Activated B cell treated with CpG ODN at 0.5 μM for 24 hours (primary cell): ENCODE measurements around the gene SCG5. TPM values are rescaled to one million over a fixed set of nuclear protein-coding genes. Genes with fewer than 3 reads are reported as not detected.

Experiments used
- ATAC-seq: fragments of 200-7000 bp; cut with Tn5 transposase; one replicate; pipeline ENCODE4 v1.10.0; 2021; ENCODE audit warnings: low read depth, mild to moderate bottlenecking, moderate library complexity
- CTCF ChIA-PET: fragments of 350-600 bp; sonication (Branson Sonifier 250); formaldehyde crosslinking; loops from one replicate; lab custom pipeline; 2021; ENCODE audit warnings: antibody characterized with exemption; lab: Charles Lee
- POLR2A ChIA-PET: fragments of 350-600 bp; sonication (Branson Sonifier 250); formaldehyde crosslinking; loops from one replicate; lab custom pipeline; 2021; ENCODE audit warnings: antibody characterized with exemption; lab: Charles Lee
- DNase-seq: peaks from one replicate; pipeline ENCODE4 v3.0.0; 2022
- H3K27ac Mint-ChIP-seq: one replicate; pipeline ENCODE4 v1.8.0; 2020; ENCODE audit warnings: mixed read lengths
- H3K27me3 Mint-ChIP-seq: one replicate; pipeline ENCODE4 v1.8.0; 2021; ENCODE audit warnings: mixed read lengths
- H3K36me3 Mint-ChIP-seq: one replicate; pipeline ENCODE4 v1.8.0; 2021; ENCODE audit warnings: low read depth, mixed read lengths
- H3K4me1 Mint-ChIP-seq: one replicate; pipeline ENCODE4 v1.8.0; 2021; ENCODE audit warnings: mixed read lengths
- H3K4me3 Mint-ChIP-seq: one replicate; pipeline ENCODE4 v1.8.0; 2020; ENCODE audit warnings: mild to moderate bottlenecking, mixed read lengths
- H3K9me3 Mint-ChIP-seq: one replicate; pipeline ENCODE4 v1.8.0; 2020; ENCODE audit warnings: mixed read lengths
- CTCF ChIP-seq: fragments of 200-600 bp; IDR thresholded peaks from one replicate; pipeline ENCODE4 v1.8.0; 2022; ENCODE audit warnings: antibody characterized with exemption, mild to moderate bottlenecking
- intact Hi-C: fragments of 100-400 bp; cut with micrococcal nuclease; formaldehyde crosslinking; loops from one replicate; pipeline ENCODE4 v1.15.1; 2024
- total RNA-seq: library from RNA; stranded (reverse); gene quantifications from 2 replicates; pipeline ENCODE4 v1.2.3, GENCODE V29; 2022

The SCG5 gene
- total RNA-seq, 1 donor from 2014 or later, result 0.27 TPM

DNA sequence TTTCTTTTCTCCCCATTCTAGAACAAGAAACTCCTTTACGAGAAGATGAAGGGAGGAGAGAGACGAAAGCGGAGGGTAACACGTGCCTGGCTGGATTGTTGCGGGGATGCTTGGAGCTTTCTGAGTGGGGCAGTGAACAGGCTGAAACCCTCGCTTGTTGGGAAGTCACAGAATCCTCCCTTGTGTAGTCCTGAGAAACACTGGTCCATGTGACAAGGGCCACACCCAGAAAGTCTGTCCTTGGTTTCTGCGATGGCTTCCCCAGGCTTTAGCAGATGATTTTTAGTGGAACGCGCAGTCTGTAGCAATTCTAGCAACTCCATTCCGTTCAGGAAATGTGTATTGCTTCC, 50.2 kb downstream of the SCG5 start:
- no peaks in the 10 kb centered on the region for H3K27me3 Mint-ChIP-seq
- no peaks in the 10 kb centered on the region for H3K9me3 Mint-ChIP-seq
- POLR2A ChIA-PET, result no interaction called here
- no peaks in the 10 kb centered on the region for H3K36me3 Mint-ChIP-seq
- ATAC-seq, result no peak
- no peaks in the 10 kb centered on the region for H3K4me1 Mint-ChIP-seq
- CTCF ChIA-PET, result no interaction called here
- H3K4me3 Mint-ChIP-seq, result no peak overlapping the region
- H3K27ac Mint-ChIP-seq, result no peak overlapping the region
- no peak for TF ChIP-seq CTCF
- intact Hi-C loops, result no loop called here
- no peak for DNase-seq

- TF ChIP-seq CTCF, result no peak
- Mint-ChIP-seq H3K27ac (no peak overlapping the region), H3K4me3 (no peak overlapping the region), H3K9me3 (no peaks in the 10 kb centered on the region), H3K4me1 (no peaks in the 10 kb centered on the region), H3K27me3 (no peaks in the 10 kb centered on the region), H3K36me3 (no peaks in the 10 kb centered on the region)
- ATAC-seq (no peak), DNase-seq (no peak)
- intact Hi-C loops, result no loop called here
- POLR2A ChIA-PET, result no interaction called here
- CTCF ChIA-PET, result no interaction called here
Observed at GRCh38 chr15:32692286-32692685, 50.8 kb downstream of the SCG5 start.

DNA sequence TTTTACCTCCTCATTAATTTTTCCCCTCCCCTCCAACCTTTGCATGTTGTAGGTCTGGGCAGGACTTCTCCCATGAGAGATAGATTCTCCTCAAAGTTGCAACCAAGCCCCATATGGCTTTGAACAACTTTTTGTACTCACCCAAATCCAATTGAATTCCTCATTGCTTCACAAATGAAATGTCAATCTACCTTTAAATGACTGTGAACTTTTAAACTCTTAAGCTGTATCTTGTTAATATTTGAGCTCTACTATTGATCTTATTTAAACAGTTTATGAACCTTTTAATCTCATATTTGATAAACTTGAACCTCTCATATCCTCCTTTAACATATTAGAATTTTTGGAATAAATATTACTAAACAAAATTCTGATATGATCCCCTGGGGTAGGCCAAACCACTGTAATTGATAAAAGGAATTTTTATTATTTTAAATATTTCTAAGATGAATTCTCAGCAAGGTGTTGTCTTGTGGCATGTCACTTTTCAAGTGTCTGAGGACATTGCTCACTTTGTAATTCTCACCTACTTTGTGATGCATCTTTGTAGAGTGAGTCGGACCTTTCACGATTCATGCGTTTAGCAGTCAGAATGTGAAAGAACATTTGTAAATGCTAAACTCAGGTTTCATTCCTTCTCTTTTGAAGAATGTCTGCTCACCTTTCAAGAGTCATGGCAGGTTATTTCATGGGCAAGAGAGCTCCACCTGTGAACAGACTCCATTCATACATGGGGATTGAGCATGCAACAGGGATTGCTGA, 52.9 kb downstream of the SCG5 start:
- ChIA-PET POLR2A (no interaction called here), CTCF (interaction anchor here (1.6 kb wide), 1 partner anchor 32 kb away, joined by 3 read pairs; no protein-coding TSS in a partner anchor)

GRCh38 chr15:32698773-32699390, 57.4 kb downstream of the SCG5 start:
- intact Hi-C loops, result no loop called here
- ChIA-PET POLR2A (no interaction called here), CTCF (no interaction called here)
- peaks cover 14% of the 10 kb centered on the region for H3K27me3 Mint-ChIP-seq
- H3K4me1 Mint-ChIP-seq, result no peaks in the 10 kb centered on the region
- H3K27ac Mint-ChIP-seq, result no peak overlapping the region
- no peak overlapping the region for H3K4me3 Mint-ChIP-seq
- ATAC-seq, result no peak
- TF ChIP-seq CTCF, result no peak
- H3K9me3 Mint-ChIP-seq, result no peaks in the 10 kb centered on the region
- no peak for DNase-seq
- H3K36me3 Mint-ChIP-seq, result no peaks in the 10 kb centered on the region

More for the DNA sequence above, 52.9 kb downstream of the SCG5 start:
- no peaks in the 10 kb centered on the region for H3K36me3 Mint-ChIP-seq
- no peaks in the 10 kb centered on the region for H3K4me1 Mint-ChIP-seq
- no peak for TF ChIP-seq CTCF
- ATAC-seq (no peak), DNase-seq (no peak)
- intact Hi-C loops, result no loop called here
- peaks cover 4% of the 10 kb centered on the region for H3K27me3 Mint-ChIP-seq
- H3K27ac Mint-ChIP-seq, result no peak overlapping the region
- H3K4me3 Mint-ChIP-seq, result no peak overlapping the region
- H3K9me3 Mint-ChIP-seq, result no peaks in the 10 kb centered on the region

DNA sequence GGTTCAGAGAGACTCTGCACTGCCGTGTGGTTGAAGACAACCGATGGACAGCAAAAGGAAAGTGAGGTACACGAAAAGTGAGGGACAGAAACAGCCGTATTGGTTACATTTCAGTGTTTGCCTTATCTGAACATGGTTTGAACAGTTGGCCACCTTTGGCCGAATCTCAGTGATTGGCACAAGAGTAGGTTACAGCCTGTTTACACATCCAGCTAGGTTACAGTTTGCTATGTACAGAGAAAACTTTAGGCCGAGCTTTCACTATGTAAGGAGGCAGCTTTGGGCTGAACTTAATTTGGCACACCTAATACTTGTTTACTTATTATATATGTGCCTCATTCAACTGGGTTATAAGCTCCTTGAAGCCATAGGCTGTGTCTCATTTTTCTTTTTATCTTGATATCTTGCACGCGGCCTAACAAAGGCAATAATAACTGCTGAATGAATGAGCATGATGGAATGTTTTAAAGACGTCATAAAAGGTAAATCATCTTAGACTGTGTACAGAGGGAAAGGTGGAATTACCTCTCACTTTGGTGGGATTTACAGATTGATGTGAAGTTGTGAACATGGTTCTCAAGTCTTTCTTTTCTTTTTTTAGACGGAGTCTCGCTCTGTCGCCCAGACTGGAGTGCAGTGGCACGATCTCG, 59.1 kb downstream of the SCG5 start:
- TF ChIP-seq CTCF, result no peak
- no peaks in the 10 kb centered on the region for H3K4me1 Mint-ChIP-seq
- ChIA-PET CTCF (no interaction called here), POLR2A (no interaction called here)
- H3K27me3 Mint-ChIP-seq, result peaks cover 18% of the 10 kb centered on the region
- intact Hi-C loops, result no loop called here
- ATAC-seq (no peak), DNase-seq (no peak)
- H3K4me3 Mint-ChIP-seq, result no peak overlapping the region
- H3K27ac Mint-ChIP-seq, result no peak overlapping the region
- H3K9me3 Mint-ChIP-seq, result no peaks in the 10 kb centered on the region
- no peaks in the 10 kb centered on the region for H3K36me3 Mint-ChIP-seq
